Ovary (tissue), 9 donors: ENCODE data around the gene HIVEP3. TPM values are rescaled to one million over a fixed set of nuclear protein-coding genes. Genes with fewer than 3 reads are reported as not detected.

Experiments
- DNase-seq, 5 donors: peaks; one replicate each; pipeline ENCODE4 v3.0.0-alpha.2; 2019 to 2020
- H3K27ac ChIP-seq, 2 donors: fragments of 200-600 bp; one replicate each; pipeline versions ENCODE4 v1.5.1 to v1.8.0; 2019 to 2022
- H3K27me3 ChIP-seq: fragments of 200-600 bp; one replicate; pipeline ENCODE4 v1.8.0; 2022
- H3K36me3 ChIP-seq: fragments of 200-600 bp; sonication (generic); one replicate; pipeline ENCODE4 v1.5.1; 2019
- H3K4me1 ChIP-seq: one replicate; pipeline ENCODE4 v1.8.1; 2013; ENCODE audit warnings: mild to moderate bottlenecking, moderate library complexity; ENCODE audit not compliant: insufficient read depth
- H3K4me3 ChIP-seq: fragments of 200-600 bp; sonication (generic); one replicate; pipeline ENCODE4 v1.5.1; 2017
- H3K9me3 ChIP-seq, 2 donors: fragments of 200-600 bp in 1 of 2; sonication (generic) in 1 of 2; one replicate each; pipeline versions ENCODE4 v1.5.1 to v1.8.1; 2013 to 2019; ENCODE audit warnings: mild to moderate bottlenecking in 1 of 2, moderate library complexity in 1 of 2
- CTCF ChIP-seq, 3 donors: fragments of 450-650 bp in 2 of 3; fragments of 200-600 bp in 1 of 3; IDR thresholded peaks; one replicate each; pipeline versions ENCODE4 v1.5.1 to v1.8.0; 2016 to 2022; ENCODE audit warnings: antibody characterized with exemption in 3 of 3, mild to moderate bottlenecking in 1 of 3
- EP300 ChIP-seq: sonication (generic); formaldehyde crosslinking; IDR thresholded peaks from one replicate; pipeline ENCODE4 v1.6.1; 2017; ENCODE audit warnings: antibody characterized with exemption
- POLR2A ChIP-seq: fragments of 450-650 bp; IDR thresholded peaks from one replicate; pipeline ENCODE4 v1.6.1; 2017; ENCODE audit warnings: antibody characterized with exemption, mild to moderate bottlenecking, moderate library complexity
- WGBS, 3 donors: extraction: QIAGEN DNeasy Blood & Tissue Kit in 1 of 3; methylation state at CpG; one replicate each; pipeline versions ENCODE4 v1.1.5 to v1.1.7; 2013 to 2017; 5-methylcytosine and 5-hydroxymethylcytosine counted together
- intact Hi-C, 4 donors: fragments of 100-400 bp; cut with DNase I; formaldehyde crosslinking; loops; one replicate each; pipeline versions ENCODE4 v1.11.0 to v1.15.1; 2022 to 2023
- polyA plus RNA-seq, 2 donors: library from polyadenylated mRNA; stranded (reverse); fragments of 200-250 nt in 1 of 2; fragments of 350-450 nt in 1 of 2; fragmentation: Illumina TruSeq in 1 of 2; extraction: RNeasy Lipid Tissue Mini Kit (QIAGEN cat#74804) in 1 of 2; gene quantifications; one replicate each; pipeline ENCODE4 v1.2.3, GENCODE V29; 2013 to 2014
- total RNA-seq, 7 donors: library from RNA; depleted of rRNA in 2 of 7; stranded (reverse); fragments of >200 nt in 2 of 7; fragmentation: NEBNext Ultra II Directional in 3 of 7; extraction: Animal tissue kit (Norgen Biotek cat#: 25700) in 3 of 7; gene quantifications; one replicate each; pipeline versions ENCODE4 v1.1.0 to v1.2.4, GENCODE V29; 2016 to 2023
- donor health status: DM: no; HTN: no; CAD: no; lungs with moderate emphysema.
- donor health status: DM: no; HTN: no; CAD: no.
- donor health status: Bipolar disorder and iron deficiency.
- donor health status: DM: yes; HTN: yes; CAD: no.
- donor health status: DM: no; HTN: no; CAD: no.
- donor health status: DM: yes; HTN: yes; CAD: no.

Gene HIVEP3
- total and polyA plus RNA-seq, 9 donors: 3.0 to 7.5 (median 5.2) TPM

DNA sequence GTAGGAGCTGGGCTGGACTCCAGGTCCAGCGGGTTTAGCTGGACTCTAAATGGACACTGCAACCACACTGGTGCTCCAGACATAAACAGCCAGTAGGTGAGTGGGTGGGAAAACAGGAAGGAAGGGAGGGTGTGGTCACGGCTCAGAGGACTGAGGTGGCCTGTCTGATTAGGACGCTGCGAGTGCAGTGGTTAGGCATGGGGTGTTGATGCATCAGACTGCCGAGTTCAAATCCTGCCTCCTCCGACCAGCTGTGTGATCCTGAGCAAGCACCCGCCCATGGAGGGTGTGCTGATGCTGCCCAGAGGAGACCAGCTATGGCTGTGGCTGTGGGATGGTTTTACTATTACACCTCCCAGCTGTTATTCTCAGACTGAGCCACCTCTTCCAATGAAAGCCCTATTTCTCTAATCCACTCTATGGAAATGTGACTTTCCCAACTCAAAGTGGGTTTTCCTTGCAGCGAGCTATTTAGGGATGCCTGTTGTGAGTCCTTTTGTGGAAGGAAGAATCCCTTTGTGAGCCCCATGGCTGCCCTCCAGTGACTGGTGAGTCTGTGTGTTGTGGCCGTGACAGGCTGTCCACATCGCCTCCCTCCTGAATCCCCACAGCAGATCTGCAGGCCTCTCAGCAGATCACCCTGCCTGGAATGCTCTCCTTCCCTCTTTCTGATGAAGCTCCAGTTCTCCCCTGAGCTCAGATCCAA is 377.7 kb downstream of the HIVEP3 start:
- Histone ChIP-seq H3K36me3 (no peaks in the 10 kb centered on the region), H3K27ac (no peak overlapping the region), H3K4me3 (no peak overlapping the region), H3K9me3 (no peaks in the 10 kb centered on the region), H3K4me1 (peaks cover 16% of the 10 kb centered on the region), H3K27me3 (no peaks in the 10 kb centered on the region)
- TF ChIP-seq EP300 (no peak), CTCF (IDR thresholded peaks at IDR 0.05) (no peak), POLR2A (no peak)
- DNase-seq: peak in 1 of 5 donors; percentile 6
- intact Hi-C loops: no loop called here
- WGBS, 3 donors: 72 to 76% (median 74%) methylated on average over 10 of the region's 10 CpGs

DNA sequence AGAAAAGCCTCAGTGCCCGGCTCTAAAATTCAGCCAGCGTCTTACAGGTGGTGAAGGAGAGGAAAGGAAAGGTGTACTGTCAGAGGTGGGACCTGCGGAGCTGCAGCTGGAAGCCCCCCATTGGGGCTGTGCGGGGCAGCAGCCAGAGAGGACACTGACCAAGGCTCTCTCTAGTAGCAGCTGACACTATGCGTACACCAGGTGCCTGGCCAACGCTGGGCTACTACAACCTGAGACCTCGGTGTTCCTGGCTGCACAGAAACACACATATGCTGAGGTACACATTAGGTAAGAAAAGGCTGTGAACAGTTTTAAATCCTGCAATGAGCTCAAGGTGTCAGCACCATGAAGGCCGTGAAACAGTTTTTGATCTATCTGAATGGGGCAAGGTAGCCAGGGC is 378.7 kb downstream of the HIVEP3 start:
- no peak overlapping the region for H3K27ac ChIP-seq
- no peak for TF ChIP-seq CTCF (IDR thresholded peaks at IDR 0.05)
- TF ChIP-seq EP300: no peak
- no peak for TF ChIP-seq POLR2A
- intact Hi-C loops: no loop called here
- H3K27me3 ChIP-seq: no peaks in the 10 kb centered on the region
- no peaks in the 10 kb centered on the region for H3K9me3 ChIP-seq
- H3K4me1 ChIP-seq: peaks cover 16% of the 10 kb centered on the region
- H3K4me3 ChIP-seq: no peak overlapping the region
- no peaks in the 10 kb centered on the region for H3K36me3 ChIP-seq
- DNase-seq: peak in 1 of 5 donors; percentile 26
- 94 to 95% (median 95%) methylated on average over 8 of the region's 8 CpGs for WGBS, 3 donors

- TF ChIP-seq EP300: no peak
- no peak for TF ChIP-seq POLR2A
- no peak for TF ChIP-seq CTCF (IDR thresholded peaks at IDR 0.05)
- Histone ChIP-seq H3K27ac (no peak overlapping the region), H3K27me3 (no peaks in the 10 kb centered on the region), H3K36me3 (no peaks in the 10 kb centered on the region), H3K4me3 (no peak overlapping the region), H3K9me3 (no peaks in the 10 kb centered on the region), H3K4me1 (peaks cover 16% of the 10 kb centered on the region)
- peak in 1 of 5 donors; percentile 23 for DNase-seq
- 77 to 93% (median 90%) methylated on average over 6 of the region's 6 CpGs for WGBS, 3 donors
- intact Hi-C loops: no loop called here
These were observed 379.3 kb downstream of the HIVEP3 start for GRCh38 chr1:41539418-41539805.

DNA sequence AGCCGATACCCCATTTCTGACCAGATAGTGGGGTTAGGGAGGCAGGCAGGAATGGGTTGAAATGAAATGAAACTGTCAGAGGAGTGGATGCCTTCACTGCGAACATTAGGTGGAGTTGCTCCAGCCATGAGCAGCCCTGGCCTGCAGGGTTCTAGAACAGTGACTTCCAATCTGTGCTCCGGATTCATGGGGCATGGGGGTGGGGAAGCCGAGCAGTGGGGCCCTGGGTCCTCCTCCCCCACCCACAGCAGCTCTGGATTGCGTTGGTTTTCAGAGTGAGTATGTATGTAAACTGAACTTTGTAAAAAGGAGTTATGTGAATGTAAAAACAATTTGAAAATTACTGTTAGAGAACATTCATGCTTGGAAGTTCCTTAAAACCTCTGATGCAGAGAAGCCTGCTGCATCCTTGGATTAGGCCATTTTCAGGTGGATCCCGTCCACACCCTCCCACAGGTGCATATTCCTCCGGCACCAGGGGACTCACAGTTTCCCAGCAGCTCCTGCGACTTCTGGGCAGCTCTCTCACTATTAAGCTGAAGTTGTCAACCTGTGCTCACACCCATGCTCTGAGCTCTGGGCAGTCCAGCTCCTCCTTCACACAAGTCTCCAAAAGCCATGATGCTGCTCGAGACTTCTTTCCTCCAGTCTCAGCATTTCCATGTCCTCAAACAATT is 379.8 kb downstream of the HIVEP3 start:
- 83 to 92% (median 85%) methylated on average over 9 of the region's 9 CpGs for WGBS, 3 donors
- H3K4me1 ChIP-seq: peaks cover 16% of the 10 kb centered on the region

More for the DNA sequence above, 379.8 kb downstream of the HIVEP3 start:
- Histone ChIP-seq H3K27ac (no peak overlapping the region), H3K27me3 (no peaks in the 10 kb centered on the region), H3K9me3 (no peaks in the 10 kb centered on the region), H3K4me3 (no peak overlapping the region), H3K36me3 (no peaks in the 10 kb centered on the region)
- TF ChIP-seq POLR2A (no peak), CTCF (IDR thresholded peaks at IDR 0.05) (no peak)
- DNase-seq: peak in 2 of 5 donors; percentile 7 to 21
- intact Hi-C loops: no loop called here
